Endometrium (tissue), 2 donors: Measurements from ENCODE around the gene OMG.
"Not testable (repeated sequence)": the region's sequence is repeated elsewhere in the genome, so short reads cannot be mapped to it uniquely, and the experiment has no call there.

Experiments used
- FAIRE-seq: peaks from 2 replicates; lab custom pipeline; 2012; peaks lifted over from hg19 to GRCh38; lab: Jason Lieb, UNC
- donor health status: control.
- donor health status: control.

OMG gene

DNA sequence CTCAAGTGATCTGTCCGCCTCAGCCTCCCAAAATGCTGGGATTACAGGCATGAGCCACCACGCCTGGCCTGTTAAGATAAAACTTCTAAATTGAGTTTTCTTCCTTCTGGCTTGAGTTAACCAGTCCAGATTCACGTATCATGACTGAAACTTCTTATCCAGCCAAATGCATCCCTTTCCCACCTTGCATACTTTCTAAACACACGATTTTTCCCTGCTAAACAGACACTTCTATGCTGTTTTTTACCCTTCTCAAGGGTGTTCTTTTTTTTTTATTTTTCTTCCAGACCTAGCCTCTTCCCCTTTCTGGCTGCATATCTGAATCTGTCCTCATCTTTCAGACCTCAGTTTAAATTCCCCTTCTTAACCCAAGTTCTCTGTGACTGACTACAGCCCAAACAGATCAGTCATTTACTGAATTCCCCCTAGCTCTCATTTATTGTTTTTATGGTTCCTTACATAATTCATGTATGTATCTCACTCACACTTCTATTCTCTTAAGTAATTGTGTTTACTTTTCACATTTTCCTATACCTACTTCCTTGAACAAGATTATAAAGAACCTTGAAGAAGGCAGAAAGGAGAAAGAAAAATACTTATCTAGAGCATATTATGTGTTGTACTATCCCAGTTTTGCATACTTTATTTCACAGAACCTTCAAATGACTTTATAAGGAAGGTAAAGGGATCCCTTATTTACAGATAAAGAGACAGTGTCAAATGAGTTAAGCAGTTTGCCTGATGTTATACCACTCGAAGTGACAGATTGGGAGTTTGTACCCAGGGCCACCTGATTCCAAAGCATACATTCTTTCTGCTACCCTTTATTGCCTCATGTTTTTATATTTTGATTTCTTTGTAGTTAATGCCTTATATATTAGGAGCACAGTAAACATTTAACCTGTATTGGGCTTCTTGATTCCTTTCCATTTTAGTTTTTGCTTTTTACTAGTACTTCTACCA, 11.6 kb upstream of the OMG start:
- FAIRE-seq, result no peak

DNA sequence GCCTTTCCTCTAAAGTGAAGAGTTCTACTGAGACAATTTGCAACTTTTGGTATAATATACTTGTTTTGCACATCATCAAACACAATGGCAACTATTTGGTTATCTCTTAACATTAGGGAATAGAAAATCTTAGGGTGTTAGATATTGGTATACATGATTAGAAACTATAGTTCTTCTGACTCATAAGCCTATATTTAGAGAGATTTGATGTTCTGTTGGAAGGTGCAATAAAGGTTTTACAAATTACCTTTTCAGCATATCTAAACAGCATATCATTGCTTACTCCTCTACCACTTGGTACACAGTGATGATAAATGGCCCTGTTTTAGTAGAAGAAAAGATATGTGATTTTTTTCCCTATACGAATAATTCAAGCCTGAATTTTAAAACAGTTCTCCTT, 10.6 kb upstream of the OMG start:
- FAIRE-seq, result no peak

DNA sequence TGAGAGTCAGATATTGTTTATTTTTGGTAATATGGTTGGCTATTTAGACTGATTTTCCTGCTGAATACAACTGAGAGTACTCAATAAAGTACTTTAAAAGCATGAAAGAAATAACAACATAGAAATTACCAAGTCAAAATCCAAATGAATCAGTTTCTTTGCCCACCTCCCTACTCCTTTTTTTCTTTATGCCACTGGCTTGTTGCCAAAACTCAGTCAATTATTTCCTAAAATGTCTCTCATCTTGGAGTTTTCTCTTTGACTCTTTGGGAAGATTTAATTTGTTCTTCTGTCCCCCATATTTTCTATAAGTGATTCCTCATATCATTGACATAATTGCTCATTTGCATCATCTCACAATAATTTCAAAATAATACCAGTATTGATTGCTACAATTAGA, 2.6 kb upstream of the OMG start:
- FAIRE-seq, result no peak

DNA sequence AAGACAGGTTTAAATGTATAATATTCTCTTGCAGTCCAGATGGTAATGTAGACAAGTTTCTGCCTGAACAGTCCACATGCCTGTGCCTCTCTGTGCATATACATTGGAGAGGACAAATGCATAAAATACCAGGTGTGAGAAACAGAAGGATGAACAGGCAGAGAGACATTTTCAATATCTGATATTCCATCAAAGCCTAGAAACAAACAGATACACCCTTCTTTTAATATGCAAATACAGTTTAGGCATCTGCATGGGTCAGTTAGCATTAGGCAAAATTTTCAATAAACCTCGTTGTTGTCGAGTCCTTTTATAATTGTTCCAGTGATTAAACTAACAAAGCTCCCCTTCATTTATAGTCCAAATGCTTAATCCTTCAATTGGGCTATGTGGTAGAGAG, 897 bp downstream of the OMG start:
- FAIRE-seq, result no peak

DNA sequence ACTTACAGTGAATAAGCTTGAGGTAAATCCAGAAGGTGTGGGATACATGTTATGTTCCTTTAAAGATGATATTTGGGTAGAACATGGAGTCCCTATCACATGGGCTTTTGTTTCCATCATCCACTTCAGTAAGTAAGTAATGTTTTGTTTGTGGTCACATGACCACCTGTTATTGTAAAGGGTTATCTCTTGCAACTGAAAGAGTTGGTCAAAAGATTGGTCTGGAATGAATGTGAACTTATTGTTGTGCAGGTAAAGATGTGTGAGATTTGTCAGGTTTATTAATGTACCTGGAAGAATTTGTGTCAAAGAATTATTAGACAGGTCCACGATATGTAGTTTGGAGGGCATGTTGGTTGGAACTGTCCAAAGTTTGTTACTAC, 1.6 kb downstream of the OMG start:
- FAIRE-seq, result no peak

DNA sequence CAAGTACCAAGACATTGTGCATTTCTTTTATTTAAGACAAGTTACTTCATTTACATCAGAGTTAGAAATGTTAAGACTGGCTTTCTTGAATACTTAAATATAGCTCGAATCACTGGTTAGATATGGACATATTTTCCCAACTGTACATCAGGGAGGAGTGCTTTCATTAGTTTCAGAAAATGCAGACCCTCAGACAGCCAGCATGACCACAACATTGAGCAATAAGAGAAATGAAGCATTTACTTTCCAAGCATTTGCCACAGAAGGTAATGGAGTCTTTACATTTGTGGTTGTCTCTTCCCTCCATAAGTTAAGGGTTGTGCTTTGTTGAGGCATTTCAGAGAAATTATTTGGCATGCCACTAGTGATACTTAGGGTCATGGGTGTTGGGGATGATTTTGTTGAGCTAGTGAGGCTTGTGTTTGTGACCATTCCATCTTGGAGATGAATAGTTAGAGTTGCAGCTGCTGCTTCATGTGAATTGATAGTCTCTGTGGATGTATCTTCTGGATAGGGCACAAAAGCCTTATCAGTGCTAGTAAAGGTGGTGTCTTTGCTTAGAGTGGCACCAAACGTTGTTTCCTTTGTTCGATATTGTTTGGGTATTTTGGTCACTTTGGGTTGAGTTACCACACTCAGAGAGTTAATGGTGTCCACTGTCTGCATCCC, 2.1 kb downstream of the OMG start:
- no peak for FAIRE-seq

DNA sequence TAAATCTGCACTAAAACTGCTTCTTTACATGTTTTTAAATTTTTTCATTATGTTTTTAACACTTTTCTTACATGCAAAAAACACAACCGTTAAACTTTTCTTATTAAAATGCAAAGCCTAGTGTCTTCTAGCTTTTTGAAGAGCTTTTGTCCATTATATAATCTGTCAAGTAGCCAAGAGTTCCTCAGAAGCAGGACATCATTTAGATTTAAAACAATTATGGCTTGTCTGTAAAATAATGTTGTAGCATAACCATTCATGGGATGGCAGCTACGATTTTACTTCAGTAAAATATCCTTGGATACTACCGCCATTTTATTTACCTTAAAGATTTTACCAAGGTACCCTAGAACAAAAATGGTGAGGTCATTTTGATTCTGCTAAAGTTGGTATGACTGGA, 2.8 kb downstream of the OMG start:
- no peak for FAIRE-seq

DNA sequence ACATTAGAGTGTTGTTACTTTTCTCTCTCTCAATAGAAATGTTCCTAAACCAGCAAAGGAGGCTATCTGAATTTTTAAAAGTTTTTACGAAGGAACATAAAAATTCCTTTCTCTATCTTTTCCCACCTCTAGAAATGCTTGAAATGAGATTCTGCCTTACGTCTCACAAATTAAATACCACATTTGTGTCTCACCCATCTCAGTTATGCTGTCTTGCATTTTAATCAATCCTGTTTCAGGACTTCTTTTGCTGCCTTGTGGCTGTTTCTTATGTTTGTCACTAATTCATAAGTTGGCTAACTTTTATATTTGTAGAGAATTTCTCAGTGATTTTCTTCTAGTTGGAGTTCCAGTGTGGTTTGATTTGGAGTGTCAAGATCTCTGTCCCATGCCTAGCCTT, 3.5 kb downstream of the OMG start:
- FAIRE-seq, result no peak

DNA sequence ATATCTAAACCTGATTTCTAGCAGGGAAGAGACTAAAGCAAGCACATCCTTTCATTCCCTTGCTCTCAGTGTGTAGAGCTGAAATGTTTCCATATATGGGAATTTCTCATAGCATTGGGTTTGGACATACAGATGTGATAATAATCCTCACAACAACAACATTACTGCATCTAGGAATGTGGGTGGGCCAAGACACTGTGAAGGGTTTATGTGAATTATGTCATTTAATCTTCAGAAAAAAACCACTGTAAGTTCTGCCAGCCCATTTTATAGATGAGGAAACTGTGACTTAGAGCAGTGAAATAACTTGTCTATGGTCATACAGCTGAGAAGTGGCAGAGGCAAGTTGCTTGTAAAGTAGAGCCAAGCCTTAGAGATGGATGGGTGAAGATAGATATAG, 5.2 kb downstream of the OMG start:
- FAIRE-seq, result no peak

DNA sequence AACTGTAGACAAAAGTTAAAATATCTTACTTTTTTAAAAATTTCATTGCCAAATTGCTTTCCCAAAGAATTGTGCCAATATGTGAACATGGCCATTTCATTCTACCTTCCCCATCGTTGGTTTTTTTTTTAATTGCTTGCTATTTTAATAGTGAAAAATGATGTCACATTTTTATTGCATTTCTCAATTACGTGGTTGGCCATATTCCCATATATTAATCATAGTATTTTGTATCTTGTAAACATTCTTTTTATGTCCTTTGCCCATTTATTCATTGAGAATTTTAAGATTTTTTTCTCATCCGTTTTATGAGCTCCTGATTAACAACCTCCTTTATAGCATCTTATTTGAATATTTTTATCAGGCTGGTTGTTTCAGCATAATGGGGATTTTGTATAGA, 7.2 kb downstream of the OMG start:
- FAIRE-seq, result peak; percentile 39

DNA sequence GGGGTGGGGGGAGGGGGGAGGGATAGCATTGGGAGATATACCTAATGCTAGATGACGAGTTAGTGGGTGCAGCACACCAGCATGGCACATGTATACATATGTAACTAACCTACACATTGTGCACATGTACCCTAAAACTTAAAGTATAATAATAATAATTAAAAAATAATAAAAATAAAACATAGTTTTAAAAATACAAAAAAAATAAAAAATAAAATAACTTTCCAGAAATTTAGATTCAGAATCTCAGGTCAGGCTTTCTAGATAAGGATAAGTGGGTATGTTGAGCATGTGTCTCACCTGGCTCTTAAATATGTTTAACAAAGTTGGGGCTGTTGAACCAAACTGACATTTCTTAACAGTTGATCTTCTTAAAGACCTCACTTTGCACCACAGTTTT, 9.1 kb downstream of the OMG start:
- FAIRE-seq, result not testable (repeated sequence)

DNA sequence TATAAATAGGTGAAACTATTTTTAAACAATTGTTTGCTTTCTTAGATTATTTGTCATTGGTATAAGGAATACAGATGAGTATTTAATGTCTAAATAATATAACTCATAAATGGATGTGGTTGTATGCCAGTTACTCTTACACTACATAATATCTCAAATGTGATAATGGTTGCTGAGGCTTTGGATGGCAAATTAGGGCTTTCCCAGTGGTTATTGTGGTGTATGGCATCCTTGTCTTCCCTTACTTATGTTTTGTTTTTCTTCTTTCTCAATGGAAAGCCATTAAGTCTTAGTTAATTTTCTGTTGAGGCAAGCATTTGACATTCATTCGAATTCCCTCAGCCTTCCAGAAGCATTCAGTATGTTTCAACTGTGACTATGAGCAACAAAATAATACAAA, 10.5 kb downstream of the OMG start:
- FAIRE-seq, result no peak

DNA sequence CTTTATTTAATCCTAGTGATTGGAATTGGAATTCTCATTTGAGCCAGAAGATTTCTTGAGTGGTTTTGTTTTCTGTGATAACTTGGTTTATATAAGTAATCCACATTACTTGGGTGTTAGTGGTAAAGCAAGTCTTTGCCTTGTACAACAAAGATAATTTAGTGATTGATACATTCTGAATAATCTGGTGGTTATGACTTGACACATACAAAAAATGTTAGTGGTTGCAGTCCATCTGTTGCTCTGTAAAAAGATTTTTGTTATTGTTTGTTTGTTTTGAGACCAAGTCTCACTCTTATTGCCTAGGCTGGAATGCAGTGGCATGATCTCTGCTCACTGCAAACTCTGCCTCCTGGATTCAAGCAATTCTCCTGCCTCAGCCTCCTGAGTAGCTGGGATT, 13.2 kb downstream of the OMG start:
- FAIRE-seq, result no peak

DNA sequence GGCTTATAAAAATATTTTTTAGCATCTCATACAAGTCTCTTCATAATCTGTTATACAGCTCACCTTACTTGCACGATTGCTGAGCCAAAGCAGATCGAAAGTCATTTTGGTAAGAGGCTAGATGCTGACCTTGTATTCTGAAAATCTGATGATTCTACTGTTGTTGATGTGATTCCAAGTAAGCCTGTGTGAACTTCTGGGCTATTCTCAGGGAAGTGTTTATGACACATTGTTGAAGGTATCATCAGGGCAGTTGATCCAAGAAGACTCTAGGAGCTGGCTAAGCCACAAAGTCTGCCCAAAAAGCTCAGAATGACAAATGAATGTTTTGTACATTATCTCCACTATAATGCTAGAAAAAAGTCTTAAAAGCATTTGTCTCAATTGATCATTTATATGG, 16.0 kb downstream of the OMG start:
- FAIRE-seq, result no peak

DNA sequence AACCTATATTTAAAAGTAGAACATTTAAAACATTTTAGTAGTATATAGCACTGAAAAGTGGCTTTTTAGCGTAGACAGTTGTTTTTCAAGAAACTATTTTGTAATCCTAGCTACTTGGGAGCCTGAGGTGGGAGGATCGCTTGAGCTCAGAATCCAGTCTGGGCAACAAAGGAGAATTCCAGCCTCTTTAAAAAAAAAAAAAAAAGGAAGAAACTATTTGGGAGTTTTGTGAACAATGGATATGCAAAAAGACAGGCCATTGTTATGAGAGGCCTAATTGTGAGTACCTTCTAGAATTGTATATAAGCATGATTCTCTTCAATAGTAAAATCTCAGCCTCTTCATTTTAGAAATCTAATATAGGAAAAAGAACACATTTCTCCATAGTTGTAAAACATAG, 17.6 kb downstream of the OMG start:
- FAIRE-seq, result no peak

DNA sequence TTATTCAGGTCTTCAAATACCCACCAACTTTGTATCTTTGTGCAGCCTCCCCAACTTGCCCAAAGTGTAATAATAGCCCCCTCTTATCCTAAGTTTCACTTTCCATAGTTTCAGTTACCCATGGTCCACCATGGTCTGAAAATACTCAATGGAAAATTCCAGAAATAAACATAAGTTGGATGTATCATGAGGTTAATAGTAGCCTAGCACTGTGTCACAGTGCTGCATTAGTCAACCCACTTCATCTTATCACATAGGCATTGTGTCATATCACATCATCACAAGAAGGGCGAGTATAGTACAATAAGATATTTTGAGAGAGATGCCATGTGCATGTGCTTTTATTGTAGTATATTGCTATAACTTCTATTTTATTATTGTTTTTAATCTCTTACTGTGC, 21.9 kb downstream of the OMG start:
- FAIRE-seq, result no peak

DNA sequence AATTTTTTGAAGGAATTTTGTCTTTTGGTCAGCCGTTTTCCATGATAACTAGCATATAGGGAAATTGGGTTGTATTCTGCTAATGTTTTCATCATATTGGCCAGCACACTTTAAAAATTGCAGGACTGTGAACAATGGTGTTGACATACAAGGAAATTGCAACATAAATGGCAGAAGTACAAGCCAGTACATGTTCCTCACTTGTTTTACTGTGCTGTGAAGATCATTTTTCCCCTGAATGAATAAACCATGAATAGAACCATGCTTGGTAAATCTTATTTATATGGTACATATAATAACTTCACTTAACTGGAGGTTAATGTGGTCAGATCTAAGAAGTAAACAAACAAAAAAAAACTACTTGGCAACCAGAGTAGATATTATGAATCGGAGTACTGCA, 22.8 kb downstream of the OMG start:
- FAIRE-seq, result no peak

DNA sequence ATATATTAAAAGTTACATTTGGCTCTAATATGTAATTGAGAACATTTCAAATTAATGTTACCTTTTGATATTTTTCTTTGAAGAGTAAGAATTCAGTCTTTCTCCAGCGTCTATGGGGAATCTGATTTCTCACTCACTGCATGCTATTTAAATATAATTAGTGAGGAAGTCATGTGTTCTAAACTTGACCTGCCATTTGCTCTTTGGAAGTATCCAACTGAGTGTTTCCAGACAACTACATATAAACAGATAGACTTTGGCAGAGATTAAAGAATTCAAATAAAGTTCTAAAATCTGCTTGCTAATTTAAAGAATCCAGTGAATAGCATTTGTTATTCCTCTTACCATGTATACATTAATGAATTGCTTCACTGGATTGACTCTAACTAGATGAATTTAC, 23.5 kb downstream of the OMG start:
- no peak for FAIRE-seq

DNA sequence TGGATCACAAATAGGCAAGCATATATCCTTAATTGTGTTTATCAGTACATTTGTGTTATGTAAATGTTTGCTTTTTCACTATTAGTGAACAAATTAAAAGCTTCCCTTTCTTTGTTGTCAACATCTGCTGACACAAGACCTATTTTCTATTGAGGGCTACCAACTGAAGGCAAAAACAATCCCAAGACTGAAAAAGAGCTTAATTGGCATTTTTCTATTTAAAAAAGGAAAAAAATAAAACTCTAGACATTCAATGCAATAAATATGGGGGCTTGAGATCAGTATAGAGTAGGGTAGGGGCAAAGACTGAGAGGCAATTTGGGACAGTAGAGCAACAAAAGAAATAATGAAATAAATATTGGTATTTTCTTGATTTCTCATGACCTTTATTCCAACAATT, 24.2 kb downstream of the OMG start:
- no peak for FAIRE-seq

DNA sequence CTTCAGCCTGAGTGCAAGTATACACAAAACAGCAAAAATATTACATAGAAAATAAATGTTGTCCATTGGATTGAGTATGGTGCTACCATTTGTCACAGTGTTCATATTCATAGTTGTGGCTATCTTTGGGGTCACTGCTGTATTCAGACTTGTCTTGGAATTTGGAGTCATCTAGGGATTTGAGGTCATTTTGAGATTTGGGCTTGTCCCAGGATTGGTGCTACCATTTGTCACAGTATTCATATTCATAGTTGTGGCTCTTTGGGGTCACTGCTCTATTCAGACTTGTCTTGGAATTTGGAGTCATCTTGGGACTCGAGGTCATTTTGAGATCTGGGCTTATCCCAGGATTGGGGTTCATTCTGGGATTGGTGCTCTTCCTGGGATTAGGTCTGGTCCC, 24.8 kb downstream of the OMG start:
- FAIRE-seq, result no peak

DNA sequence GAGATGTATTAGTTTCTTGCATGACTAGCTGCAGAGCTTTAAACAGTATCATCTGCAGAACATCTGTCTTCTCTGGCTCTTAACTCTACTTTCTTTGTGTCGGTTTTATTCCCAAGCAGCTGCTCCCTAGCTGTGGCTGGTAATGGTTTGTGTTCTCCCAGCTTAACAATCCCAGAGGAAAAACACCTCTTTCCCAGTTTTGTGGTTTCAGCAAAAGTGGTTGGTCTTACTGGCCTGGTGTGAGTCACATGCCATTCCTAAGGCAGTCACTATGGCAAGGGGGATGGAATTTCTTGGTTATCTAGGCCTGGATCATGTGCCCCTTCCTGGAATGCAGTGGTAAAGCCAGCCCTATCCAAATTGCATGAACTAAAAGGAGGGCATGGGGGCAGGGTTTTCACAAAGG, 27.5 kb downstream of the OMG start:
- FAIRE-seq, result no peak

DNA sequence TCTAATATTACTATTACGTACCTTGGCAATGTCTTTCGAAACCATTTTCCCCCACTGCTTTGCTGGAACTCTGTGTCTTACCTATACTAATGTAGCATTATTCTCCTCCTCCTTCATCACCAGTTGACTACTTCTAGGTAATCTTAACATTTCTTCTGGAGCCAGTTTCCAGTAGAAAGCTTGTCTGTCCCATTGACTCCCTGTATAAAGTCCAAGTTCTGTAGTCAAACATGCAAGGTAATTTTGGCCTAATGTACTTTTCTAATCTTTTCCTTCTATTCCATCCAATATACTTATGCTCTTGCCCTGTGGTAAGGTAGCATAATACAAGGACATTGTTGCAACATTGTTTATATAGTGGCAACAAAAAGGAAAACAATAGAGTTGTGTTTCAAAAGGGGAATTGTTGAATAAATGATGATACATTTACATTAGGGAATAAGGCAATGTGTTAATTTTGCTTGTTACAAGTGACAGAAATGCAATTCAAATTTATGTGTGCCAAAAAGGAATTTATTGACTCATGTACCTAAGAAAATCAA, 27.9 kb downstream of the OMG start:
- no peak for FAIRE-seq

DNA sequence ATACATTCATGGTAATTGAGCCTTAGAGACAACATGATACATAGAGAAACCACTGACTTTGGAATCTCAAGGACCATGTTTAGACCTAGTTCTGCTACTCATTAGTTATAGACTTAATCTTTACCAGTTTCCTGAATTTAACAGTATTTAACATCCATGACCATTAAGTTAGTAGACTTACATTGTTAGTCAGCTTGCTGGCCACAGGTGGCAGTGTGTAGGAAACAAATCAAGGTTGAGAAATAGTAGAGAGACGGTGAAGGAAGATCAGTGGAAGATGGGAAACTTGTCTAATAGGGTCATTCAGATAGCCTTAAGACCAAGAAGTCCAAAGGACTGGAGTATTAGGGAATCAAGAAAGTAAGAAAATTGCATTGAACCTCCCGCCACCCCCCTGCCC, 31.0 kb downstream of the OMG start:
- FAIRE-seq, result no peak

DNA sequence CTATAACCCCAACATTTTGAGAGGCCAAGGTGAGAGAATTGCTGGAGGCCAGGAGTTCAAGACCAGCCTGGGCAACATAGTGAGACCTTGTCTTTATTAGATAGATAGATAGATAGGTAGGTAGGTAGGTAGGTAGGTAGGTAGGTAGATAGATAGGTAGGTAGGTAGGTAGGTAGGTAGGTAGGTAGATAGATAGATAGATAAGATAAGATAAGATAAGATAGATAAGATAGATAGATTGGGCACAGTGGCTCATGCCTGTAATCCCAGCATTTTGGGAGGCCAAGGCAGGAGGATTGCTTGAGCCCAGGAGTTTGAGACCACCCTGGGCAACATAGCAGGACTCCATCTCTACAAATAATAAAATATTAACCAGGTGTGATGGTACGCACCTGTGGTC, 34.1 kb downstream of the OMG start:
- FAIRE-seq, result not testable (repeated sequence)
